Skeletal muscle satellite cell (primary cell): ENCODE results near the gene SLC9C1.
"Not testable (repeated sequence)": the region's sequence is repeated elsewhere in the genome, so short reads cannot be mapped to it uniquely, and the experiment has no call there.

ENCODE experiments used
- H3K27me3 ChIP-seq: 2 replicates; pipeline ENCODE4 v1.7.0; 2013; ENCODE audit warnings: low read length; ENCODE audit not compliant: control insufficient read depth, insufficient read depth
- H3K36me3 ChIP-seq: 2 replicates; pipeline ENCODE4 v1.7.0; 2013; ENCODE audit warnings: mild to moderate bottlenecking, control low read depth, low read length; ENCODE audit not compliant: insufficient read depth
- H3K4me1 ChIP-seq: 2 replicates; pipeline ENCODE4 v1.7.0; 2013; ENCODE audit warnings: low read length; ENCODE audit not compliant: control insufficient read depth, insufficient read depth
- H3K4me2 ChIP-seq: 2 replicates; pipeline ENCODE4 v1.7.0; 2013; ENCODE audit warnings: mild to moderate bottlenecking, low read length
- H3K4me3 ChIP-seq: 2 replicates; pipeline ENCODE4 v1.7.0; 2013; ENCODE audit warnings: low read length
- H3K9ac ChIP-seq: 2 replicates; pipeline ENCODE4 v1.7.0; 2013; ENCODE audit warnings: mild to moderate bottlenecking, low read depth, low read length, moderate library complexity
- H3K9me3 ChIP-seq: replicated peaks from 2 replicates; pipeline ENCODE4 v1.7.0; 2013; ENCODE audit warnings: mild to moderate bottlenecking, control low read depth, low read length

SLC9C1 gene

GRCh38 chr3:112247900-112248299 is 46.1 kb downstream of the SLC9C1 start:
- Histone ChIP-seq H3K4me1 (no peaks in the 10 kb centered on the region), H3K27me3 (peaks cover 7% of the 10 kb centered on the region), H3K9ac (no peak overlapping the region), H3K36me3 (no peaks in the 10 kb centered on the region), H3K9me3 (no peaks in the 10 kb centered on the region), H3K4me2 (no peak overlapping the region), H3K4me3 (no peak overlapping the region)

- Histone ChIP-seq H3K9ac (no peak overlapping the region), H3K4me1 (no peaks in the 10 kb centered on the region), H3K36me3 (no peaks in the 10 kb centered on the region), H3K4me2 (no peak overlapping the region), H3K27me3 (peaks cover 7% of the 10 kb centered on the region), H3K4me3 (no peak overlapping the region), H3K9me3 (no peaks in the 10 kb centered on the region)
Measured at GRCh38 chr3:112247350-112247749, 46.7 kb downstream of the SLC9C1 start.

GRCh38 chr3:112233083-112233482 is 60.9 kb downstream of the SLC9C1 start:
- H3K27me3 ChIP-seq: peaks cover 10% of the 10 kb centered on the region
- no peaks in the 10 kb centered on the region for H3K9me3 ChIP-seq

GRCh38 chr3:112231727-112232126 is 62.3 kb downstream of the SLC9C1 start:
- Histone ChIP-seq H3K4me3 (no peak overlapping the region), H3K9me3 (no peaks in the 10 kb centered on the region), H3K4me2 (no peak overlapping the region), H3K4me1 (no peaks in the 10 kb centered on the region), H3K36me3 (no peaks in the 10 kb centered on the region), H3K27me3 (peaks cover 12% of the 10 kb centered on the region), H3K9ac (no peak overlapping the region)

More at GRCh38 chr3:112233083-112233482, 60.9 kb downstream of the SLC9C1 start:
- no peak overlapping the region for H3K9ac ChIP-seq
- H3K4me2 ChIP-seq: no peak overlapping the region
- H3K36me3 ChIP-seq: no peaks in the 10 kb centered on the region
- H3K4me3 ChIP-seq: no peak overlapping the region
- H3K4me1 ChIP-seq: no peaks in the 10 kb centered on the region

- Histone ChIP-seq H3K36me3 (no peaks in the 10 kb centered on the region), H3K4me1 (no peaks in the 10 kb centered on the region), H3K9ac (no peak overlapping the region), H3K9me3 (no peaks in the 10 kb centered on the region), H3K27me3 (peaks cover 12% of the 10 kb centered on the region), H3K4me2 (no peak overlapping the region), H3K4me3 (no peak overlapping the region)
Measured at GRCh38 chr3:112230033-112230432, 64.0 kb downstream of the SLC9C1 start.

- peaks cover 12% of the 10 kb centered on the region for H3K27me3 ChIP-seq
- H3K36me3 ChIP-seq: no peaks in the 10 kb centered on the region
- H3K9me3 ChIP-seq: no peaks in the 10 kb centered on the region
- no peaks in the 10 kb centered on the region for H3K4me1 ChIP-seq
- no peak overlapping the region for H3K9ac ChIP-seq
- no peak overlapping the region for H3K4me3 ChIP-seq
- H3K4me2 ChIP-seq: no peak overlapping the region
Measured at GRCh38 chr3:112228786-112229185, 65.2 kb downstream of the SLC9C1 start.

GRCh38 chr3:112200317-112200666 is 93.7 kb downstream of the SLC9C1 start:
- Histone ChIP-seq H3K4me3 (no peak overlapping the region), H3K27me3 (no peaks in the 10 kb centered on the region), H3K9me3 (no peaks in the 10 kb centered on the region)

GRCh38 chr3:112199622-112200316 is 94.2 kb downstream of the SLC9C1 start:
- Histone ChIP-seq H3K9me3 (no peaks in the 10 kb centered on the region), H3K4me1 (no peaks in the 10 kb centered on the region), H3K4me3 (no peak overlapping the region), H3K36me3 (no peaks in the 10 kb centered on the region), H3K4me2 (no peak overlapping the region), H3K9ac (no peak overlapping the region), H3K27me3 (no peaks in the 10 kb centered on the region)

More at GRCh38 chr3:112200317-112200666, 93.7 kb downstream of the SLC9C1 start:
- no peaks in the 10 kb centered on the region for H3K4me1 ChIP-seq
- H3K36me3 ChIP-seq: no peaks in the 10 kb centered on the region
- H3K9ac ChIP-seq: no peak overlapping the region
- no peak overlapping the region for H3K4me2 ChIP-seq

GRCh38 chr3:112197131-112197530 is 96.9 kb downstream of the SLC9C1 start:
- Histone ChIP-seq H3K4me1 (no peaks in the 10 kb centered on the region), H3K9me3 (no peaks in the 10 kb centered on the region), H3K4me2 (no peak overlapping the region), H3K27me3 (no peaks in the 10 kb centered on the region), H3K36me3 (no peaks in the 10 kb centered on the region), H3K4me3 (no peak overlapping the region), H3K9ac (no peak overlapping the region)

- Histone ChIP-seq H3K9me3 (no peaks in the 10 kb centered on the region), H3K4me2 (no peak overlapping the region), H3K4me3 (no peak overlapping the region), H3K36me3 (no peaks in the 10 kb centered on the region), H3K4me1 (no peaks in the 10 kb centered on the region), H3K9ac (no peak overlapping the region), H3K27me3 (no peaks in the 10 kb centered on the region)
Measured at GRCh38 chr3:112187300-112187699, 106.7 kb downstream of the SLC9C1 start.

- H3K9ac ChIP-seq, H3K9me3 ChIP-seq, H3K27me3 ChIP-seq, H3K36me3 ChIP-seq, H3K4me1 ChIP-seq: not testable (repeated sequence)
- Histone ChIP-seq H3K4me3 (peak overlapping the region; percentile 34), H3K4me2 (peak overlapping the region; percentile 66)
Measured at GRCh38 chr3:112185423-112186035, 108.5 kb downstream of the SLC9C1 start.

GRCh38 chr3:112175646-112176045 is 118.4 kb downstream of the SLC9C1 start:
- Histone ChIP-seq H3K9ac (no peak overlapping the region), H3K4me3 (no peak overlapping the region), H3K27me3 (no peaks in the 10 kb centered on the region), H3K36me3 (no peaks in the 10 kb centered on the region), H3K4me2 (no peak overlapping the region), H3K4me1 (no peaks in the 10 kb centered on the region), H3K9me3 (no peaks in the 10 kb centered on the region)
